NCI-H2171 (cell line): Measurements from ENCODE around the gene RINT1.
"Not testable (repeated sequence)": the region's sequence is repeated elsewhere in the genome, so short reads cannot be mapped to it uniquely, and the experiment has no call there.

Source experiments
- DNase-seq: peaks from one replicate; lab custom pipeline; 2025; lab: John Stamatoyannopoulos, UW

Gene RINT1

GRCh38 chr7:105531792-105532671 lies at the start of gene RINT1:
Gene RINT1 (plus strand): TSS chr7:105532201. CDS start chr7:105532316, 115 bp downstream.
- peak; percentile 88 for DNase-seq

GRCh38 chr7:105487579-105488571 lies 44.1 kb upstream of the RINT1 start:
- DNase-seq = no peak

- no peak for DNase-seq
Observed at GRCh38 chr7:105489409-105489808, 42.6 kb upstream of the RINT1 start.

GRCh38 chr7:105493196-105493922 lies 38.6 kb upstream of the RINT1 start:
- DNase-seq = no peak

- no peak for DNase-seq
Observed at GRCh38 chr7:105493923-105494315, 38.1 kb upstream of the RINT1 start.

- DNase-seq = no peak
Observed at GRCh38 chr7:105496521-105496920, 35.5 kb upstream of the RINT1 start.

DNA sequence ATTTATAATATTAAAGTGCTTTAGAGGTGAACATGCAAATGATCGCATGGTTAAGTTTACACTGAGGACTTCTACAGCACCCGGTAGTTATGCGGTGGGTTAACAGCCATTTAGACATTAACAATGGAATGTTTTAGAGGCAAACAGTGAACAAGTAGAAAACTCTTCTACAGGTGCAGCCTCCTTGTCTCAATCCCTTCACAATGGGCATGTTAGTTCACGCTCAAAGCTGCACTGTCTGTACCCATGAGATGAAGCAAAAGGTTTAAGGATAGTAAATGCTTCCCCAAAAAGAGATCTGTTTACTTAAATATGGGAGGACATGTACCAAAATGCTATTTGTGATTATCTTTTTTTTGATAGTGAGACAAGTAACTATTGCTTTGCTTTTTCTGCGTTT lies 35.0 kb upstream of the RINT1 start:
- no peak for DNase-seq

- no peak for DNase-seq
Observed at GRCh38 chr7:105502173-105502572, 29.8 kb upstream of the RINT1 start.

DNA sequence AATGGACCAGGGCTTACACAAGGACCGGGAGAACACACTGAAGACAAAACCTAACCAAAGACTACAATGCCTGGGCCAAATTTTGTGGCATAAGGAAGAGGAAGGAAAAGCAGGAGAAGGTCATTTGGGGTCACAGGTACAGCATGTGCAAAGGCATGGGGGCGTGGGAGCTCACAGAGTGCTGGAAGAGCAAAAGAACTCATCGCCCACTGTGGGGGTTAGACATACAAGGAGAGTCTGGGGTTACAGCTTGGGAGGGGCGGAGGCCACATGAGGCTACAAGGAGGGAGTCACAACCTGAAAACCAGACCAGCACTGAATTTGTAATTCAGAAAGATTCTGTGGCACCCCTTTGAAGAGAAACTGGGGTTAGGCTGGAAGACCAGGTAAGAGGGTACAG lies 19.6 kb upstream of the RINT1 start:
- DNase-seq = no peak

DNA sequence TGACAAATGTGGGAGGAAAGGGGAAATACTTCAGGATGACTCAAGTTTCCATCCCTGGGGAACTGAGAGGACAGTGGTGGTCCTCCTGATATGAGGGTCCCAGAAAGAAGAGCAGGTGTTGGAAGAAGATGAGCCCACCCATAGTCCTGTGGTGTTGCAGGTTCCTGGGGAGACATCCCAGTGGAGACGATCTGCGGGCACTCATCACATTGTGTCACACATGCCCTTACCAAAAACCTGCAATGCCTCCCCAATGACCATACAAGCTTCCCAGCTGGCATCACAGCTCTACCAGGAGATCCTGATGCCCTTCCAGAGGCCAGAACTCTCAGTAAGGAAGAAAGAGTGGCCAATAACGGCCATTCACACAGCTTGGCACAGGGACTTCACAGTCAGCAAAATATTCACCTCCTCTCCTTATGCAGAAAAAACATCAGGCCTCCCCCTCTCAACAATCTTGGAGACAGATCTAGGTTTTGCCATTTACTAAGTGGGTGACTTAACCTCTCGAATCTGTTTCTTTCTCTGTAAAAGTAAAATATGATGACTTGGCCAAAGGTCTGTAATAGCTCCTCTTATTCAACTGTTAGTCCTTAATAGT lies 19.0 kb upstream of the RINT1 start:
- no peak for DNase-seq

DNA sequence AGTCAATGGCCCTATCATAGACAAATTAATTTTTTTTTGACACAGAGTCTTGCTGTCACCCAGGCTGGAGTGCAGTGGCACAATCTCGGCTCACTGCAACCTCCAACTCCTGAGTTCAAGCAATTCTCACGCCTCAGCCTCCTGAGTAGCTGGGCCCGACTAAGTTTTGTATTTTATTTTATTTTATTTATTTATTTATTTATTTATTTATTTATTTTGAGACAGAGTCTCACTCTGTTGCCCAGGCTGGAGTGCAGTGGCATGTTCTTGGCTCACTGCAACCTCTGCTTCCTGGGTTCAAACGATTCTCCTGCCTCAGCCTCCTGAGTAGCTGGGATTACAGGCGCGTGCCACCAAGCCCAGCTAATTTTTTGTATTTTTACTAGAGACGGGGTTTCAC lies 16.4 kb upstream of the RINT1 start:
- DNase-seq = not testable (repeated sequence)

GRCh38 chr7:105519353-105519752 lies 12.6 kb upstream of the RINT1 start:
- DNase-seq = no peak

GRCh38 chr7:105520620-105521019 lies 11.4 kb upstream of the RINT1 start:
- not testable (repeated sequence) for DNase-seq

GRCh38 chr7:105521027-105521716 lies 10.8 kb upstream of the RINT1 start:
- peak; percentile 49 for DNase-seq

GRCh38 chr7:105521717-105522463 lies 10.1 kb upstream of the RINT1 start, which contains the start of gene PUS7:
Gene PUS7 (minus strand): TSS chr7:105522271. CDS start chr7:105508512, 13,759 bp downstream.
- peak; percentile 90 for DNase-seq

DNA sequence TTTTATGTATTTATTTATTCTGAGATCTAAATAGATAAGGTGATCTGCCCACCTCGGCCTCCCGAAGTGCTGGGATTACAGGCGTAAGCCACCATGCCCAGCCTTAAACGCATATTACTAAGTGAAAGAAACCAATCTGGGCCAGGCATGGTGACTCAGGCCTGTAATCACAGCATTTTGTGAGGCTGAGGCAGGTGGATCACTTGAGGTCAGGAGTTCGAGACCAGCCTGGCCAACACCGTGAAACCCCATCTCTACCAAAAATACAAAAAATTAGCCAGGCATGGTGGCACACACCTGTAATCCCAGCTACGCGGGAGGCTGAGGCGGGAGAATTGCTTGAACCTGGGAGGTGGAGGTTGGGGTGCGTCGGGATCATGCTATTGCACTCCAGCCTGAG lies 7.6 kb upstream of the RINT1 start:
- DNase-seq = not testable (repeated sequence)

GRCh38 chr7:105524840-105525239 lies 7.2 kb upstream of the RINT1 start:
- DNase-seq = no peak

DNA sequence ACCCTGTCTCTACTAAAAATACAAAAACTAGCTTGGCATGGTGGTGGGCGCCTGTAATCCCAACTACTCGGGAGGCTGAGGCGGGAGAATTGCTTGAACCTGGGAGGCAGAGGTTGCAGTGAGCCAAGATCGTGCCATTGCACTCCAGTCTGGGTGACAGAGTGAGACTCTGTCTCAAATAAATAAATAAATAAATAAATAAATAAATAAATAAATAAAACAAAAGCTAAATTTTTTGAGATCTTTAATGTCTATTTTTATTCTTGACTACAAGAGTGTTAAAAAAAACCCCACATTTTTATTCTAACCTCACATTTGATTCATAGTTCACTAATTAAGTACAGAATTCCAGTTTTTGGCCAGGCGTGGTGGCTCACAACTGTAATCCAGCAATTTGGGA lies 4.3 kb upstream of the RINT1 start:
- DNase-seq = not testable (repeated sequence)

- no peak for DNase-seq
Observed at GRCh38 chr7:105530126-105530525, 1.9 kb upstream of the RINT1 start.

DNA sequence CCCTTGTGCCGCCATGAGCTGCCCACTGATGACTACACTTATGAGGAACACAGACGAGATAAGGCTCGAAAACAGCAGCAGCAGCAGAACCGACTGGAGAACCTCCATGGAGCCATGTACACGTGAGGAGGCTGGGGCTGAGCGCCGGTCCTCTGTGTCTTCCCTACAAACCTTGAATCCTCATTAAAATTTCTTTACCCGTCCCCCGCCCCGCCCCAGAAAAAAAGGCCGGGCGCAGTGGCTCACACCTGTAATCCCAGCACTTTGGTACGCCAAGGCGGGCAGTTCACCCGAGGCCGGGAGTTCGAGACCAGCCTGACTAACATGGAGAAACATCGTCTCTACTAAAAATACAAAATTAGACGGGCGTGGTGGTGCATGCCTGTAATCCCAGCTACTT lies 1.5 kb upstream of the RINT1 start:
- no peak for DNase-seq
